NCI-H748 treated with DMSO at 0.1 percent for 48 hours (cell line): ENCODE results near the gene DCAF17.
"Not testable (repeated sequence)": the region's sequence is repeated elsewhere in the genome, so short reads cannot be mapped to it uniquely, and the experiment has no call there.

ENCODE experiments used
- DNase-seq: peaks from one replicate; lab custom pipeline; 2025; lab: John Stamatoyannopoulos, UW

DCAF17 gene

DNA sequence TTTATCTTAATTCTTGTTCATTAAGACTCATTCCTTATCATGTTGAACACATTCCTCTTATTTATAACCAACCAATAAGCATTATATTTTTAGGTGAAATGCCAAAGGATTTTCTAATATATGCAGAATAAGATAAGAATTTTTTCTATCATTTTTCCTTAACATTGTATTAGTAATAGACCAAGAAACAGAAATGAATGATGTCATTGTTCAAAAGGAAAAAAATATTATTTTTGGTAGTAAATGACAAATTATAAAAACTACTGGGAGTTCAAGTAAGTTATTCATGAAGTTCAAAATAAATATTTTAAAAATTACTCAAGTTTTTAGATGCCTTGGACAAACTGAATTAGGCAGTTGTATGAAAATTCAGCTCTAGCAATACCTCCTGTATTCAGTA lies 25.5 kb downstream of the DCAF17 start:
- no peak for DNase-seq

DNA sequence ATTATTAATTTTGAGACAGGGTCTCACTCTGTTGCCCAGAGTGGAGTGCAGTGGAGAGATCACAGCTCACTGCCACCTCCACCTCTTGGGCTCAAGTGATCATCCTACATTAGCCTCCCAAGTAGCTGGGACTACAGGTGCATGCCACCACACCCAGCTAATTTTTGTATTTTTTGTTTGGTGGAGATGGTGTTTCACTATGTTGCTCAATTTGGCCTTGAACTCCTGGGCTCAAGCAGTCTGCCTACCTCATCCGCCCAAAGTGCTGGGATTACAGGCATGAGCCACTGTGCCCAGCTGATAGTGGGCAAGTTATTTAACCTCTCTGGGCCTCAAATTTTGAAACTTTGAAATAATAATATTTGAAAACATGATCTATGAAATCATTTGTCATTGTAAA lies 26.5 kb downstream of the DCAF17 start:
- DNase-seq: no peak

DNA sequence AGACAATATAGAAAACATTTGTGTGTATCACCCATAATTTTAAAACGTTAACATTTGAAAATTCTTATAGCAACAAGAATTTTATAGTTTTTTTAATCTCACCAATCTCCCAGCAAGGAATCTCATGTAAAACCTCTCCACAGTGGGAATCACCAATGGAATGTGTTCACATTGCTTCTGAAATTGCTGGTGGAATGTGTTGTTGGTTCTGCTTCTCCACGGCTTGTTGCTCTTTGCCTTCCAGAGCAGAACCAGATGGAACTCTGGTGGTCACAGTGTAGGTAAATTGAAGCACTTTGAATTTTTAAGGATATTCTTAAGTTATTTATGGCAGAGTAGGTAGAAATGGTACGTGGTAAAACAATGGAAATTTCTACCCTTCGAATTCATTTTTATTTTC lies 35.1 kb downstream of the DCAF17 start:
- no peak for DNase-seq

DNA sequence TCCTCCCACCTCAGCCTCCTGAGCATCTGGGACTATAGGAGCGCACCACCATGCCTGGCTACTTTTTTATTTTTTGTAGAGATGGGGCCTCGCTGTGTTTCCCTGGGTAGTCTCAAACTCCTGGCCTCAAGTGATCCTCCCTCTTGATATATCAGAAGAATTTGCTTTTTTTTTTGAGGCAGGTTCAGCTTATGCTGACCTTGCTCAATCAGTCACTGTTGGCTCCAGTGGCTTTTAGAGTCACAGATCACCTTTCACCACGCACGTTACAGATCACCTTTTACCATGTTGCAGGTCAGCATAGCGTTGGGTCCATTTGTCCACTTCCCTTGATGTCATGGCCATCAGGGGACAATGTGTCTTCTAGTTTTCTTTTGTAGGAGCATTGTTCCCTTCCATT lies 36.1 kb downstream of the DCAF17 start:
- no peak for DNase-seq

DNA sequence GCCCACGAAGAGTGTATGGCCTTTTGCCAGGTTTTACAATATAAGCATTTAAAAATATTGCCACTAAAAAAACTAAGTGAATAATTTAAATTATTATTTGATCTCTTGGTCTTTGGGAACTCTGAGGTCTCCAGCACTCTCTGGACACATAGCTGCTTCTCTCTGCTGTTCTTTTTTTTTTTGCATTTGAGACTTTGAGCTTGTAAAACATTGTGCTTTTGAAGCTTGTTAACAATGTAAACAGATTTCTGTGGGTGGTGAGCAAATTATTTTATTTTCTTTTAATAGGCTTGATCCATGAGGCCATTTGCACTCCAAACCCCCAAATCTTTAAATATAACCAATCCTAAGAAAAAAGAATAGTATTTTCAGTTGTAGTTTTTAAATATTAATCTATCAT lies 42.0 kb downstream of the DCAF17 start:
- no peak for DNase-seq

DNA sequence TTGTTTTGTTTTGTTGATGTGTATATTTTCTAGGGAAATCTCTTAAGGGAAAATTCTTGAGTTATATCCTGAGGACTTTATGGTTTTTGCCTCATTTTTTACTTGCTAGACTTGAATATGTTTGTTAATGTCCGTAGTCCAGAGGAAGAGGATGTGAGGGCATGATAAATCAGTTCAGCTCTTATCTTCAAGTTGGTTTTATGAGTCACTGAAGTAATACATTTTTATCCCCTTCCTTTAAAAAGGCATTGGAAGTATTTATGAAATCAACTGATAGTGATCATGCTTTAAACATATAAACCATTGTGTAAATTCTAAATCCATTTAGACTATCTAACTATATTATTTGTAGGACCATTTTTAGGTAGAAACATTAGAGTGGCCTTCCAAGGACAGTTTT lies 44.3 kb downstream of the DCAF17 start:
- no peak for DNase-seq

DNA sequence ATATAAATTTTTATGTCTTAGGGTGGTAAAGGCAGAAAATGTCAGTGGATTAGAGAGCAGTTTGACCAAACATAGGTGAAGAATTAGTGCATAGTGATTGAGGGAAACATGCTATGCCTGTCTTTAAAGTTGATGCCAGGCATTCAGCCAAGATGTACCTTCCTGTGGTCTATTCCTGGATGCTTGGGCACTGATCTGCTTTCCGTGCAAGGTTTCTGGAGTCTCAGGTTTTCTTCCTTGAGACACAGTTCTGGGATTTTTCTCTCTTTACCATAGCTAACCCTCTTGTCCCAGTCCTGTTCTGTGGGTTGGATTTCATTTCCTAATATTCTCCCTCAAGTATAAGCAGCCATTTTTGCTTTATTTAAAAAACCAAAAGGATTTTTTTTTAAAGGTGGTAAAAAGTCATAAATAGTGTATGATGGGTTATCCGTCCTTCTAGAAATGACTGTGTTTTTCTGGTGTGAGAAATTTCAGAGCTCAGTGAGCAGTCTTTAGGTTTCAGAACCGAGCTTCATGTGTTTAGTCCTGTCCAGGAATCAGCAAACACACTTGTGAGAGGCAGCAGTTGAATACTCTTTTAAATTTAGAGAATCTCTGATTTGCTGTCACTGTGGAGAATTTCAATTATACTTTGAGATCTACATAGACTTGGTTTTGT lies 45.3 kb downstream of the DCAF17 start:
- no peak for DNase-seq

DNA sequence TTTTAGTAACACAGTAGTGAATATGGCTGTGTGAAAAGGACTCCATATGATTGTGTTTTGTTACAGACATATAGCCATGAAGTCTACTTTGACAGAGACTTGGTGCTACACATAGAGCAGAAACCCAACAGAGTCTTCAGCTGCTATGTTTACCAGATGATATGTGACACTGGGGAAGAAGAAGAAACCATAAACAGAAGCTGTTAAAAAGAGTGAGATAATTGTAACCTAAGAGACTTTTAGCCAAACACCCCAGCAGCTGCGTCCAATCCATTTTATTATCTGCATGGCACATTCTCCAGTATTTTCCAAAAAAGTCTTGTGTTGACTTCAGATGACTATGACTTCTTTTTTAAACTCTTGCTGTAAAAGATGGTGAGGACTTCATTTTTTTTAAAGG lies 46.9 kb downstream of the DCAF17 start:
- no peak for DNase-seq

DNA sequence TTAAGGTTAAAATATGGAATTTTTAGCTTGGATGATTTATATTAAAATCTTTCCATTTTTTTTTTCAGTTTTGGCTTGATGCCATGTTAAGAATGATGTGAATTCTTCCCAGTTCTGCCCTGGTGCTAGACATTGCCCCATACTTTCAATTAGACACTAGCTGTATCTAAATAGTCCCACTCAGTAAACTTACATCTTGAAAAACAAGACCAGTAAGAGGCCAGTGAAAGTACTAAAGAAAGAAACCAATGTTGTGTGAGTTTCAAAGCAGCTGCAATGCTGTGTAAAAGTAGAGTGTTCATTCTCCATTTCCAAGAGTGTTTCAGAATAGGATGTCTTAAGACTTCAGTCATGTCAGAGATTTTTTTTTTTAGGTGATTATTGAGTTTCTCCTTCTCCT lies 48.3 kb downstream of the DCAF17 start:
- DNase-seq: no peak

DNA sequence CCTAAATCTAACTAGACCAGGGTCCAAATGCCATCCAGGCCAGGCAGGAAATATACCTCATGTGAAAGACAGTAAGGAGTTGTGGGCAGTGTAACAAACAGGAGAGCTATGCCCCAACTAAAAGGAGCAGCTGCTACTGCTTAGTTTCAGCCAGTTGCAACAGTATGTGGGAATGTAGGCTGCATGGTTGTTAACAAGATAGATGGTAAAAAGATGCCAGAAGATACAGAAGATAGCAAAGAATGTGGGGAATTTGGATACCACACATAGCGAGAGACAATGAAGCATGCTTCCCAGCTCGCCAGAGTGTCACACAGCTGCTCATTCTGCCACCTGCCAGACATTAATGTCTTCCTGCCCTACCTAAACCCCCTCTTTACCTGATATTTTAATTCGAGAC lies 48.9 kb downstream of the DCAF17 start:
- DNase-seq: no peak

DNA sequence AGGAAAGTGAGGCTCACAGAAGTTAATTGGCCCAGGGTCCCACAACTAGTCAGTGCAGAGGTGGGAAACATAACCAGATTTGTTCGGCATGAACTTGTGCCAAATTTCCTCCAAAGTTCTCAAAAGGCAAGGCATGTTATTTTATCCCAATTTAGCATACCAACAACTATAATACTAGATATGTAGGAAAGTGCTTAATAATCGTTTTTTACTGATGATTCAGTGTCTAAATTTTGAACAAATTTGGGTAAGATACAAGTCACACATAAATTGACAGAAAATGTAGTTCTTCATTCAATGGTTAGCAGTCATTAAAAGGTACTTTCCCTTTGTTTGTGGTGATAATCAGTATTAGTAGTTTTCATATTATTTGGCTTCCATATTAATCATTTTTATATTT lies 49.8 kb downstream of the DCAF17 start:
- DNase-seq: no peak

DNA sequence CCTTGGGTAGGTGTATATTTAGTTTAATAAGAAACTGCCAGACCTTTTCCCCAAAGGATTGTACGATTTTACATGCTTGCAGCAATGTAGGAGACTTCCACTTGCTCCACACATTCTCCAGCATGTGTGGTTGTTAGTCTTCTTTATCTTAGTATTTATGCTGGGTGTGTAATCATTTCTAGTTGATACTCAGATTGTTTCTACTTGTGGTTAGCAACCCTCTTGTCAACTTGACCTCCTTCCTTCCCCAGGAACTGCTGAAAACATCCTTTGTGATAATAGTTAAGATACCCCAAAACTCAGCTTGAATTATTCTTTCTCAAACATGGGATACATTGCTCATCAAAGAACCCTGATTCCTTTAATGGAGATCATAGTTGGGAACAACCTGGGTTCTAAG lies 51.1 kb downstream of the DCAF17 start:
- DNase-seq: no peak

DNA sequence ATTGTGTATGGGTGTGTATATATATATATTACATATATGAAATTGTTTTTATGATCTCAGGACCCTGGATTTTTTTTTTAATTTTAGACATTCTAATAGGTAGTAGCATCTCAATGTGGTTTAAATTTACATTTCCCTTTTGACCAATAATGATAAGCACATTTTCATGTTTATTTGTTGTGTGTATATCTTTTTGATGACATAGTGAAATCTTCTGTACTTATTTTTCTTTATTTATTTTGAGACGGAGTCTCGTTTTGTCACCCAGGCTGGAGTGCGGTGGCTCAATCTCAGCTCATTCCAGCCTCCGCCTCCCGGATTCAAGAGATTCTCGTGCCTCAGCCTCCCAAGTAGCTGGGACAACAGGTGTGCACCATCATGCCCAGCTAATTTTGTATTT lies 53.2 kb downstream of the DCAF17 start:
- DNase-seq: no peak

DNA sequence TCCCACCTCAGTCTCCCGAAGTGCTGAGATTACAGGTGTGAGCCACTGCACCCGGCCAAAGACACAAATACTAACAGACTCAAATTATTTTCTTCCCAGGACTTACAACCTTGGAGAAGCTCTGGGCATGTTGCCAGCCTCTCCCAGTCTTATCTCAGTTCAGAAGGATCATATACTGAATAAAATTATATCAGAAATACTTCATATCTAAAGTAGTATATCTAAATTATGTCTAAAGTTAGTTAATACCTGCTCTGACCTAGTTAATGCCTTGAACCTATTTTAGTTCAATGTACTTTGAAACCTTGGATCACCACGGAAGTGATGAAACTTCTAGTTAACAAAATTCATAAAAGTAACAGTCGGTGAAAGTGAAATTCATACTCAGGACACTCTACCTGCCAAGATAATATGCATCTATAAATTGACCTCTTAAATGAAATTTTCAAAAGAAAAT lies 53.8 kb downstream of the DCAF17 start:
- no peak for DNase-seq

DNA sequence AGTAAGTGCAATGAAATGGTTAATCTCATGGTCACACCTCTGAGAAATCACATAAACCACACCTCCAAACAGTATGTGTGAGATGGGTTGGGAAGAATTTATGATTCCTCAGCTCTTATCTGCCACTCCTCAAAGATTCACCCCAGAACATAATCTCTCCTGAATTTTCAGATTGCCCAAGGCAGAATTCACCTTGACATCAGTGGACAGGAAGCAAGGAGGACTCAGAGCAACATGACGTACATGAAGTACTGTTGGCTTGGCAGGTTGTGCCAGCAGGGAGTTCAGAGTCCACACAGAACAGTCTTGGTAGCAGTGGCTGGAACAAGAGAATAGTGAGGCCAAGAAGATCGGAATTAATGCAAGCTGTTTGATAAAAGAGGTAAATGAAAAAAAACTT lies 56.6 kb downstream of the DCAF17 start:
- no peak for DNase-seq

DNA sequence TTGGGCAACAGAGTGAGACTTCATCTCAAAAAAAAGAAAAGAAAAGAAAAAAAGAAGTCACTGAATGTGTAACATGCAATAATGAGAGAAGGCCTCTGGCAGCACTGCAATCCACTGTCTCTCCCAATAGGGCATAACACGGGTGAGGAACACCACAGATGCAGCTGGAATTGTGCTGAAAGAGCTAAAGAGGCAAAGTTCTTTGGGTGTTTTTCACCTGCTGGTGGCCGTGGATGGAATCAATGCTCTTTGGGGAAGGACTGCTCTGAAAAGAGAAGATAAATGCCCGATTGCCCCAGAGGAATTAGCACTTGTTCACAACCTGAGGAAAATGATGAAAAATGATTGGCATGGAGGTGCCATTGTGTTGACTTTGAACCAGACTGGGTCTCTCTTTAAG lies 57.3 kb downstream of the DCAF17 start:
- no peak for DNase-seq

DNA sequence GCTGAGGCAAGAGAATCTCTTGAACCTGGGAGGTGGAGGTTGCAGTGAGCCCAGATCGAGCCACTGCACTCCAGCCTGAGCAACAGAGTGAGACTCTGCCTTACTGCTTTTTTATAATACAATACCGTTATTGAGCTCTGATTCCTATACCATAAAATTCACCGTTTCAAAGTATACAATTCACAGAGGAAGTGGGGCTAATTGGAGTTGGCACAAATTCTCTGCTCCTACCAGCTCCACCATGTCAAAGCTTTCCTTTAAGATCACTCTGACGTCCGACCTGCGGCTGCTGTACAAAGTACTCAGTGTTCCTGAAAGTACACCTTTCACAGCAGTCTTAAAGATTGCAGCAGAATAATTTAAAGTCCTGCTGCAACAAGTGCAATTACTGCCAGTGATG lies 58.6 kb downstream of the DCAF17 start:
- DNase-seq: no peak

DNA sequence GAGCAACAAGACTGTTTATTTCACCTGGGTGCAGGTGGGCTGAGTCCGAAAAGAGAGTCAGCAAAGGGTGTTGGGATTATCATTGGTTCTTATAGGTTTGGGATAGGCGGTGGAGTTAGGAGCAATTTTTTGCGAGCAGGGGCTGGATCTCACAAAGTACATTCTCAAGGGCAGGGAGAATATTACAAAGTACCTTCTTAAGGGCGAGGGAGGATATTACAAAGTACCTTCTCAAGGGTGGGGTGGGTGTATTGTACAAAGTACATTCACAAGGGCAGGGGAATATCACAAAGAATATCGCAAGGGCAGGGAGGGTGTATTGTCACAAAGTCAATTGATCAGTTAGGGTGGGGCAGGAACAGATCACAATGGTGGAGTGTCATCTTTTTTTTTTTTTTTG lies 63.6 kb downstream of the DCAF17 start:
- not testable (repeated sequence) for DNase-seq

DNA sequence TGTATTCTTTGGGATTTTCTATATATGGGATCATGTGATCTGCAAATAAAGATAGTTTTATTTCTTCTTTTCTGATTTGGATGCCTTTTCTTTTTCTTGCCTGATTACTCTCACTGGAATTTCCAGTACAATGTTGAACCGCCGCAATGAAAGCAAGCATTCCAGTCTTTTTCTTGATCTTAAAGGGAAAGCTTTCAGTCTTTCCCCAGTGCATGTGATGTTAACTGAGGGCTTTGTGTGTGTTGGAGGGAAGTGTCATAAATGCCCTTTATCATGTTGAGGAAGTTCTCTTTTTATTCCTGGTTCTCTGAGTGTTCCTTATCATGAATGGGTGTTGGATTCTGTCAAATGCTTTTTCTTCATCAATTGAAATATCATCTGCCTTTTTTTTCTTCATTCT lies 71.3 kb downstream of the DCAF17 start:
- no peak for DNase-seq

DNA sequence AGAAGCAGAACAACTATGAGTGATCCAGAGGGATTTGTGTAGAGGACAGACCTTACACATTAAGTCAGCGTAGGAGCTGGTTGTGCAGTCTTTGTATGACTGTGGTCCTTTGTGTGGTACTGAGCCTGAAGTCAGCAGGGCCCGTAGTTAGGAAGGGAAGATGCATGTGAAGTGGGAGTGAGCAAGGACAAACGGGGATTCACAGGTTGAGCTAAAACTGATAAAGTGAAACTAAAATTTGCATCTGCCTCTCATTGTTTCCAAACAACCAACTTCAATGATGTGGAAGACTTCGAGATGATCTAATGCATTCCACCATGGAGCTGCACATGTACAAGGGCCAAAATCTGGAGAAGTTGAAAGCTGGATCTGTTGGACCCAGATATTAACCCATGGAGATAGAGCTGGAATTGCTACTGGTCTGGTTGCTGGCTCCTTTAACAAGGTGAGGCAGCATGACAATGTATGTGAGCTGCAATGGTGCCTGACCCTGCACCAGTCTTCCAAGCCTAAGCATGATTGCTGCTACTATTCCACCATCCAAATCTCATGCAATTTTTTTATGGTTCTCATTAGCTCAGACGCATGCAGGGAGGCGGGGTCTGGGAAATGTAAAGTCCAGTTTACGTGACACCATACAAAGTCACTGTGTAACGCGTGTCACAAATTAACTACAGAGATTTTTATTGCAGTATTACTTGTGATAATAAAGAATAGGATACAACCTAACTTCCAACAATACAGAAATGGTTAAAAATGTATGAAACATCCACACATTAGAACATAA lies 76.1 kb downstream of the DCAF17 start:
- DNase-seq: no peak

DNA sequence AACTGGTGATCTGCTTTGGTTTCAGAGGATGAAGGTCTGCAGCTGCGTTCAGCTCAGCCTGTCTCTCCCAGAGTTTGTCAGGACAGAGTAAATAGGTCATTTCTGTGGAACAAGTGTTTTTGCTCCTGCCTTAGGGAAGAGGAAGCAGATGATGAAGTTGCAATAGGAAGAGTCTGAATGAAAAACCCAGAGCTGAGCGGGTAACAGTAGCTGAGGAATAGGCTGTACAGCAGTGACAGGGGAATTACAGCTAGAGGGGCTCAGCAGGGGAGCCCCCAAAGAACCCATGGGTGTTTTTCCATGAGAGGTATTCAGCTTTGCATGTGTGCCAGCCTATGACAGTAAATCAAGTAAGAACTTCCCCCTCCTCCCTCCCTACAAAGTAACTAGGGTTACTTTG lies 78.0 kb downstream of the DCAF17 start:
- DNase-seq: no peak

DNA sequence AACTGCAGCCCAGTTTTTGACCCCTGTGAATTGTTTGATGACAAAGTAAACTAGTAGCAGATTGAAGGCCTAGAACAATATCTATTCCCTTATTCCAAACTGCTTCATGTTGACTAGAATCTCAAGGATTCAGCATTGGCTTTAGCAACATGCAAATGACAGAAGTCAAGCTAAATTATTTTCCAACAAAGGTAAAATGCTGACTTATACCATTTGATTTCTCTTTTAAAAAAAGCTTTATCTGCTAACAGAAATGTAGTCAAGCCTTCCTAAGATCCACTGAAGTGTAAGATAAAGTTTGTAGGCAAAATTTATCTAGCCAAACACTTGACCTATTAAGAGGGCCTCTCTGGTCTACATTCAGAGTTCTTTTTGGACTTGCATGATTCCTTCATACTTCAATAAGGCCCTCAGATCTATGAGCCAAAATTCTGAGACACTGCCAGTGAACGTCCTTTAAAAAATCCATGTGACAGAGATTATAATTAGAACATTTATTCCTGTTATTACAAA lies 78.7 kb downstream of the DCAF17 start:
- no peak for DNase-seq

DNA sequence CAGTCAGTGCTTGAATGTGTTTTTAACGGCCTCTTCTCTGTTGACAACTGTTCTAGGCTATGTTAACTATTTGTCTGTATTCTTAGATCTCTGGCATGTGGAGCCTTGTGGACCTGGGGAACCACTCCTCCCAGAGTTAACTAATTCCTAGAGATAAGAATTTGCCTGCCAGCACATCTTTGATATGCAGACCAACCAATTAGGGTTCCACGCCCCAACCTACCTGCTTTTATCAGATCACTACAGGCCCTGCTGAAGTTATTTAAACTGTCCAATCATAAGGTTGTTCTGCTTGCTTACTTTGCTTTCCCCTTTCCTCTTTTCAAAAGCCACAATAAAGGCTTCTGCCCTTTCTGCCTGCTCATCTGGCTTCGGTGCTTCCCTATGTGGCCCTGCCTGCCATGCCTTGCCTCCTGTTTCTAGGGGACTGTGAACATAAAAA lies 79.7 kb downstream of the DCAF17 start:
- DNase-seq: no peak
